MM.1S (cell line): Measurements from ENCODE around the gene ATP5F1D.

Experiments
- CTCF ChIP-seq: fragments of 300-600 bp; sonication (generic); IDR thresholded peaks from 2 replicates; pipeline ENCODE4 v1.5.1; 2016; ENCODE audit warnings: antibody characterized with exemption, low read length, mixed read lengths
- EZH2phosphoT487 ChIP-seq: fragments of 300-600 bp; sonication (generic); IDR thresholded peaks from 2 replicates; pipeline ENCODE4 v1.6.1; 2018; ENCODE audit warnings: antibody characterized with exemption, low read length

- no peak for TF ChIP-seq EZH2phosphoT487
- no peak for TF ChIP-seq CTCF
These were observed 14.1 kb upstream of the ATP5F1D start for GRCh38 chr19:1227304-1228054.
